HEK293 (cell line): ENCODE results near the gene GLDC.

Source experiments
- CTCF ChIA-PET: fragments of 350-600 bp; formaldehyde crosslinking; extraction: SDS; loops from one replicate; lab custom pipeline; 2021; ENCODE audit warnings: antibody characterized with exemption; lab: Yijun Ruan, JAX
- POLR2A ChIA-PET: fragments of 300-600 bp; formaldehyde crosslinking; extraction: SDS; loops from one replicate; lab custom pipeline; 2020; ENCODE audit warnings: antibody characterized with exemption, inconsistent platforms; lab: Yijun Ruan, JAX
- H3K27ac ChIP-seq: fragments of 200-500 bp; sonication (Bioruptor generic); 2 replicates; pipeline ENCODE4 v1.5.1; 2014; ENCODE audit warnings: low read depth, low read length, control low read depth, inconsistent platforms; ENCODE audit errors: extremely low read depth
- H3K36me3 ChIP-seq, 2 experiments: fragments of 200-500 bp in 1 of 2; sonication (Bioruptor generic) in 1 of 2; 1 replicate in 1 of 2; 2 replicates in 1 of 2; pipeline ENCODE4 v1.5.1; 2014 to 2017; ENCODE audit warnings: inconsistent platforms in 2 of 2, low read length in 2 of 2; ENCODE audit not compliant: control insufficient read depth in 2 of 2, insufficient read depth in 1 of 2
- H3K4me1 ChIP-seq: fragments of 200-500 bp; sonication (Bioruptor generic); 2 replicates; pipeline ENCODE4 v1.5.1; 2014; ENCODE audit warnings: mild to moderate bottlenecking, low read length, inconsistent platforms; ENCODE audit not compliant: control insufficient read depth, insufficient read depth
- H3K4me3 ChIP-seq: 2 replicates; pipeline ENCODE4 v1.5.1; 2011; ENCODE audit warnings: low read depth, mild to moderate bottlenecking, control low read depth, low read length, moderate library complexity
- H3K9me3 ChIP-seq: fragments of 200-500 bp; sonication (Bioruptor generic); 2 replicates; pipeline ENCODE4 v1.5.1; 2014; ENCODE audit warnings: low read depth, low read length, inconsistent platforms; ENCODE audit not compliant: control insufficient read depth, insufficient read depth
- EGR2 ChIP-seq: fragments of 450-650 bp; formaldehyde crosslinking; IDR thresholded peaks from 2 replicates; pipeline ENCODE4 v1.5.1; 2016; ENCODE audit warnings: low read depth, missing biosample characterization, missing genetic modification characterization
- GLIS1 ChIP-seq: fragments of 450-650 bp; formaldehyde crosslinking; IDR thresholded peaks from 2 replicates; pipeline ENCODE4 v1.5.1; 2016; ENCODE audit warnings: missing biosample characterization, missing genetic modification characterization
- HOXD13 ChIP-seq: sonication (generic); formaldehyde crosslinking; IDR thresholded peaks from 2 replicates; pipeline ENCODE4 v1.8.0; 2022; ENCODE audit warnings: missing genetic modification reagents, borderline replicate concordance
- IKZF3 ChIP-seq: fragments of 450-650 bp; IDR thresholded peaks from 2 replicates; pipeline ENCODE4 v1.5.0; 2018; ENCODE audit warnings: missing biosample characterization, mild to moderate bottlenecking, missing genetic modification characterization, moderate library complexity
- KLF1 ChIP-seq: fragments of 450-650 bp; formaldehyde crosslinking; IDR thresholded peaks from 2 replicates; pipeline ENCODE4 v1.5.1; 2016; ENCODE audit warnings: missing biosample characterization, missing genetic modification characterization
- KLF7 ChIP-seq: fragments of 450-650 bp; formaldehyde crosslinking; IDR thresholded peaks from 2 replicates; pipeline ENCODE4 v1.5.1; 2016; ENCODE audit warnings: missing biosample characterization, missing genetic modification characterization, borderline replicate concordance
- KLF8 ChIP-seq: fragments of 450-650 bp; formaldehyde crosslinking; IDR thresholded peaks from 2 replicates; pipeline ENCODE4 v1.5.1; 2016; ENCODE audit warnings: missing biosample characterization, missing genetic modification characterization
- SP7 ChIP-seq: fragments of 450-650 bp; formaldehyde crosslinking; IDR thresholded peaks from 2 replicates; pipeline ENCODE4 v1.5.1; 2016; ENCODE audit warnings: missing biosample characterization, missing genetic modification characterization
- YY2 ChIP-seq: fragments of 450-650 bp; formaldehyde crosslinking; IDR thresholded peaks from 2 replicates; pipeline ENCODE4 v1.5.1; 2016; ENCODE audit warnings: missing biosample characterization, missing genetic modification characterization
- ZNF121 ChIP-seq: fragments of 450-650 bp; formaldehyde crosslinking; IDR thresholded peaks from 2 replicates; pipeline ENCODE4 v1.5.1; 2016; ENCODE audit warnings: missing biosample characterization, missing genetic modification characterization
- ZNF148 ChIP-seq: fragments of 450-650 bp; formaldehyde crosslinking; IDR thresholded peaks from 2 replicates; pipeline ENCODE4 v1.5.0; 2017; ENCODE audit warnings: missing biosample characterization, missing genetic modification characterization, borderline replicate concordance
- ZNF324 ChIP-seq: fragments of 450-650 bp; formaldehyde crosslinking; IDR thresholded peaks from 2 replicates; pipeline ENCODE4 v1.5.1; 2016; ENCODE audit warnings: missing biosample characterization, missing genetic modification characterization
- ZNF48 ChIP-seq: fragments of 450-650 bp; formaldehyde crosslinking; IDR thresholded peaks from 2 replicates; pipeline ENCODE4 v1.5.1; 2016; ENCODE audit warnings: missing biosample characterization, missing genetic modification characterization
- ZNF529 ChIP-seq: fragments of 450-650 bp; formaldehyde crosslinking; IDR thresholded peaks from 2 replicates; pipeline ENCODE4 v1.5.1; 2017; ENCODE audit warnings: missing genetic modification characterization, missing biosample characterization; ENCODE audit not compliant: insufficient replicate concordance
- ZNF544 ChIP-seq: fragments of 450-650 bp; formaldehyde crosslinking; IDR thresholded peaks from 2 replicates; pipeline ENCODE4 v1.5.0; 2017; ENCODE audit warnings: missing biosample characterization, missing genetic modification characterization
- ZNF623 ChIP-seq: fragments of 450-650 bp; formaldehyde crosslinking; IDR thresholded peaks from 2 replicates; pipeline ENCODE4 v1.5.1; 2016; ENCODE audit warnings: missing biosample characterization, missing genetic modification characterization
- TF ChIP-seq, protein P1 (sequence below): fragments of 450-650 bp; formaldehyde crosslinking; IDR thresholded peaks from 2 replicates; pipeline ENCODE4 v1.5.1; 2016; ENCODE audit warnings: missing biosample characterization, missing genetic modification characterization, borderline replicate concordance
- TF ChIP-seq, protein P2 (sequence below): fragments of 450-650 bp; formaldehyde crosslinking; IDR thresholded peaks from 2 replicates; pipeline ENCODE4 v1.5.1; 2017; ENCODE audit warnings: missing biosample characterization, mild to moderate bottlenecking, missing genetic modification characterization, moderate library complexity
- TF ChIP-seq, protein P3 (sequence below): fragments of 450-650 bp; formaldehyde crosslinking; IDR thresholded peaks from 2 replicates; pipeline ENCODE4 v1.5.1; 2016; ENCODE audit warnings: missing biosample characterization, missing genetic modification characterization, low read depth

GLDC gene

GRCh38 chr9:6605202-6605601, 40.3 kb downstream of the GLDC start (continued):
- TF ChIP-seq, protein P1, sequence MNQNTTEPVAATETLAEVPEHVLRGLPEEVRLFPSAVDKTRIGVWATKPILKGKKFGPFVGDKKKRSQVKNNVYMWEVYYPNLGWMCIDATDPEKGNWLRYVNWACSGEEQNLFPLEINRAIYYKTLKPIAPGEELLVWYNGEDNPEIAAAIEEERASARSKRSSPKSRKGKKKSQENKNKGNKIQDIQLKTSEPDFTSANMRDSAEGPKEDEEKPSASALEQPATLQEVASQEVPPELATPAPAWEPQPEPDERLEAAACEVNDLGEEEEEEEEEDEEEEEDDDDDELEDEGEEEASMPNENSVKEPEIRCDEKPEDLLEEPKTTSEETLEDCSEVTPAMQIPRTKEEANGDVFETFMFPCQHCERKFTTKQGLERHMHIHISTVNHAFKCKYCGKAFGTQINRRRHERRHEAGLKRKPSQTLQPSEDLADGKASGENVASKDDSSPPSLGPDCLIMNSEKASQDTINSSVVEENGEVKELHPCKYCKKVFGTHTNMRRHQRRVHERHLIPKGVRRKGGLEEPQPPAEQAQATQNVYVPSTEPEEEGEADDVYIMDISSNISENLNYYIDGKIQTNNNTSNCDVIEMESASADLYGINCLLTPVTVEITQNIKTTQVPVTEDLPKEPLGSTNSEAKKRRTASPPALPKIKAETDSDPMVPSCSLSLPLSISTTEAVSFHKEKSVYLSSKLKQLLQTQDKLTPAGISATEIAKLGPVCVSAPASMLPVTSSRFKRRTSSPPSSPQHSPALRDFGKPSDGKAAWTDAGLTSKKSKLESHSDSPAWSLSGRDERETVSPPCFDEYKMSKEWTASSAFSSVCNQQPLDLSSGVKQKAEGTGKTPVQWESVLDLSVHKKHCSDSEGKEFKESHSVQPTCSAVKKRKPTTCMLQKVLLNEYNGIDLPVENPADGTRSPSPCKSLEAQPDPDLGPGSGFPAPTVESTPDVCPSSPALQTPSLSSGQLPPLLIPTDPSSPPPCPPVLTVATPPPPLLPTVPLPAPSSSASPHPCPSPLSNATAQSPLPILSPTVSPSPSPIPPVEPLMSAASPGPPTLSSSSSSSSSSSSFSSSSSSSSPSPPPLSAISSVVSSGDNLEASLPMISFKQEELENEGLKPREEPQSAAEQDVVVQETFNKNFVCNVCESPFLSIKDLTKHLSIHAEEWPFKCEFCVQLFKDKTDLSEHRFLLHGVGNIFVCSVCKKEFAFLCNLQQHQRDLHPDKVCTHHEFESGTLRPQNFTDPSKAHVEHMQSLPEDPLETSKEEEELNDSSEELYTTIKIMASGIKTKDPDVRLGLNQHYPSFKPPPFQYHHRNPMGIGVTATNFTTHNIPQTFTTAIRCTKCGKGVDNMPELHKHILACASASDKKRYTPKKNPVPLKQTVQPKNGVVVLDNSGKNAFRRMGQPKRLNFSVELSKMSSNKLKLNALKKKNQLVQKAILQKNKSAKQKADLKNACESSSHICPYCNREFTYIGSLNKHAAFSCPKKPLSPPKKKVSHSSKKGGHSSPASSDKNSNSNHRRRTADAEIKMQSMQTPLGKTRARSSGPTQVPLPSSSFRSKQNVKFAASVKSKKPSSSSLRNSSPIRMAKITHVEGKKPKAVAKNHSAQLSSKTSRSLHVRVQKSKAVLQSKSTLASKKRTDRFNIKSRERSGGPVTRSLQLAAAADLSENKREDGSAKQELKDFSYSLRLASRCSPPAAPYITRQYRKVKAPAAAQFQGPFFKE (tag by site-specific recombination) = no peak

GRCh38 chr9:6600426-6600825, 45.1 kb downstream of the GLDC start:
- CTCF ChIA-PET = interaction anchor here (0.6 to 1.2 kb wide), 2 partner anchors 15 to 479 kb away, joined by 5 to 6 read pairs; no protein-coding TSS in a partner anchor
- H3K9me3 ChIP-seq = no peaks in the 10 kb centered on the region
- no peak for TF ChIP-seq ZNF48
- POLR2A ChIA-PET = no interaction called here
- peaks cover 4 to 58% of the 10 kb centered on the region in 2 experiments; a peak in 2 of 3 replicates for H3K36me3 ChIP-seq
- no peaks in the 10 kb centered on the region for H3K4me1 ChIP-seq
- H3K27ac ChIP-seq = no peak overlapping the region
- no peak overlapping the region for H3K4me3 ChIP-seq

DNA sequence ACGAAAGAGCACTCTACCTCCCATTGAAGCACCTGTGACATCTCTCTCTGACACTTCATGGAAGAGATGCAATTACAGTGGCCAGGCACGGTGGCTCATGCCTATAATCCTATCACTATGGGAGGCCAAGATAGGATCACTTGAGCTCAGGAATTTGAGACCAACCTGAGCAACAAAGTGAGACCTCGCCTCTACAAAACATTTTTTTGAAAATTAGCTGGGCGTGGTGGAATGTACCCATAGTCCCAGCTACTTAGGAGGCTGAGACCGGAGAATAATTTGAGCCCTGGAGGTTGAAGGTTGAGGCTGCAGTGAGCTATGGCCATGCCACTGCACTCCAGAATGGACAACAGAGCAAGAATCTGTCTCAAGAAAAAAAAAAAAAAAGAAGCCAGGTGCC, 45.5 kb downstream of the GLDC start:
- CTCF ChIA-PET = interaction anchor here (0.6 to 1.2 kb wide), 2 partner anchors 15 to 480 kb away, joined by 5 to 6 read pairs; no protein-coding TSS in a partner anchor
- POLR2A ChIA-PET = no interaction called here
- Histone ChIP-seq H3K4me3 (no peak overlapping the region), H3K4me1 (no peaks in the 10 kb centered on the region), H3K9me3 (no peaks in the 10 kb centered on the region), H3K36me3 (peaks cover 4 to 58% of the 10 kb centered on the region in 2 experiments; a peak in 2 of 3 replicates), H3K27ac (no peak overlapping the region)
- TF ChIP-seq GLIS1 (tag by site-specific recombination) (no peak), ZNF148 (no peak), ZNF324 (no peak), IKZF3 (no peak), ZNF529 (tag by site-specific recombination) (no peak), KLF8 (tag by site-specific recombination) (no peak), ZNF623 (tag by site-specific recombination) (no peak), ZNF544 (tag by site-specific recombination) (no peak), KLF7 (tag by site-specific recombination) (no peak), ZNF48 (no peak), KLF1 (tag by site-specific recombination) (no peak), SP7 (tag by site-specific recombination) (no peak), HOXD13 (CRISPR knock-in tag) (no peak), EGR2 (no peak), YY2 (tag by site-specific recombination) (no peak), ZNF121 (tag by site-specific recombination) (no peak)
- TF ChIP-seq, protein P2, sequence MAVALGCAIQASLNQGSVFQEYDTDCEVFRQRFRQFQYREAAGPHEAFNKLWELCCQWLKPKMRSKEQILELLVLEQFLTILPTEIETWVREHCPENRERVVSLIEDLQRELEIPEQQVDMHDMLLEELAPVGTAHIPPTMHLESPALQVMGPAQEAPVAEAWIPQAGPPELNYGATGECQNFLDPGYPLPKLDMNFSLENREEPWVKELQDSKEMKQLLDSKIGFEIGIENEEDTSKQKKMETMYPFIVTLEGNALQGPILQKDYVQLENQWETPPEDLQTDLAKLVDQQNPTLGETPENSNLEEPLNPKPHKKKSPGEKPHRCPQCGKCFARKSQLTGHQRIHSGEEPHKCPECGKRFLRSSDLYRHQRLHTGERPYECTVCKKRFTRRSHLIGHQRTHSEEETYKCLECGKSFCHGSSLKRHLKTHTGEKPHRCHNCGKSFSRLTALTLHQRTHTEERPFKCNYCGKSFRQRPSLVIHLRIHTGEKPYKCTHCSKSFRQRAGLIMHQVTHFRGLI (tag by site-specific recombination) = no peak
- TF ChIP-seq, protein P3, sequence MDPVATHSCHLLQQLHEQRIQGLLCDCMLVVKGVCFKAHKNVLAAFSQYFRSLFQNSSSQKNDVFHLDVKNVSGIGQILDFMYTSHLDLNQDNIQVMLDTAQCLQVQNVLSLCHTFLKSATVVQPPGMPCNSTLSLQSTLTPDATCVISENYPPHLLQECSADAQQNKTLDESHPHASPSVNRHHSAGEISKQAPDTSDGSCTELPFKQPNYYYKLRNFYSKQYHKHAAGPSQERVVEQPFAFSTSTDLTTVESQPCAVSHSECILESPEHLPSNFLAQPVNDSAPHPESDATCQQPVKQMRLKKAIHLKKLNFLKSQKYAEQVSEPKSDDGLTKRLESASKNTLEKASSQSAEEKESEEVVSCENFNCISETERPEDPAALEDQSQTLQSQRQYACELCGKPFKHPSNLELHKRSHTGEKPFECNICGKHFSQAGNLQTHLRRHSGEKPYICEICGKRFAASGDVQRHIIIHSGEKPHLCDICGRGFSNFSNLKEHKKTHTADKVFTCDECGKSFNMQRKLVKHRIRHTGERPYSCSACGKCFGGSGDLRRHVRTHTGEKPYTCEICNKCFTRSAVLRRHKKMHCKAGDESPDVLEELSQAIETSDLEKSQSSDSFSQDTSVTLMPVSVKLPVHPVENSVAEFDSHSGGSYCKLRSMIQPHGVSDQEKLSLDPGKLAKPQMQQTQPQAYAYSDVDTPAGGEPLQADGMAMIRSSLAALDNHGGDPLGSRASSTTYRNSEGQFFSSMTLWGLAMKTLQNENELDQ (tag by site-specific recombination) = no peak
